Keratinocyte (primary cell): ENCODE data around the gene SOD1.

Source experiments
- CTCF ChIP-seq, 3 experiments: IDR thresholded peaks in 1 of 3; conservative IDR thresholded peaks in 1 of 3; optimal IDR thresholded peaks in 1 of 3; 2 replicates in 2 of 3; 3 replicates in 1 of 3; pipeline versions ENCODE3 to v1.5.1; 2011; ENCODE audit warnings: low read length in 3 of 3, mild to moderate bottlenecking in 3 of 3, moderate library complexity in 2 of 3, control low read depth in 1 of 3, inconsistent platforms in 1 of 3; ENCODE audit not compliant: insufficient read depth in 2 of 3; ENCODE audit errors: extremely low read depth in 1 of 3
- EZH2 ChIP-seq: IDR thresholded peaks from one replicate; pipeline ENCODE4 v1.6.1; 2012; ENCODE audit warnings: inconsistent platforms, mild to moderate bottlenecking, low read length, moderate library complexity

- TF ChIP-seq CTCF (optimal IDR thresholded peaks at IDR 0.05 in 1 of 3, IDR thresholded peaks at IDR 0.05 in 1 of 3, conservative IDR thresholded peaks at IDR 0.05 in 1 of 3; ENCODE audit: extremely low read depth in 1 of 3, insufficient read depth in 2 of 3, low read length in 3 of 3) (no peak), EZH2 (no peak)
These were observed 48.0 kb upstream of the SOD1 start for GRCh38 chr21:31611445-31611844.
